Stimulated activated CD8-positive, alpha-beta memory T cell treated with anti-CD3 and anti-CD28 coated beads, Interleukin-2, amount 100 ng/mL, for 48 hours (primary cell): ENCODE data around the gene CRYL1.

Experiments used
- DNase-seq, 2 donors: peaks; one replicate each; pipeline ENCODE4 v3.0.0-alpha.2; 2020; ENCODE audit warnings: low read depth in 2 of 2

The CRYL1 gene

DNA sequence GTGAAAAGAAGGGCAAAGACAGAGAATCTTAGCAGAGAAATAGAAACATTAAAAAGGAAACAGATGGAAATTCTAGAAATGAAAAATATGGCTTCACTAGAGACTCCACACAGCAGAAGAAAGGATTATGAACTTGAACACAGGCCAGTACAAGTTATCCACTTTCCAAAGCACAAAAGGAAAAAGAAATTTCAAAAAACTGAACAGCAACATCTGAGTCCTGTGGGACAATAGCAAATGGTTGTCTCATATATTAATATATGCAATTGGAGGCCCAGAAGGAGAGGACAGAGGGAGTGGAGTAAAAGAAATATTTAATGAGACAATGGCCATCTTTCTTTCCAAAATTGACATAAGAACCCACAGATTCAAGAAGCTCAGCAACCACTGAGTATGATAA, 151.8 kb downstream of the CRYL1 start:
- DNase-seq: no peak

DNA sequence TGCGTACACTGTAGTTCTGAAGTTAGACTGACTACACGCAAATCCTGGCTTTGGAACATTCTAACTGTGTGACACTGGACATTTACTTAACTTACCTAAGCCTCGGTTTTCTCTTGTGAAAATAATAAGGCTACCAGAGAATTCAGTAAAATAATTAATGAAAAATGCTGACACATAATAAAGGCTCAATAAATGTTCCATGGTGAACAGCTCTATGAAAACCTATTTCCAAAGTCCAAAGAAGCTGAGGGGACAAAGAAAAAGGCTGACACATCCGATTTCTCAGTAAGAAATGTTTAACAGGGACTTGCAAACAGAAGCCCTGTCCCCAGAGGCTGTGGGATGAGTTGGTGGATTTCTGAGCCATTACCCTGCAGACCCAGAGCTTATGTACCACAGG, 153.8 kb downstream of the CRYL1 start:
- no peak for DNase-seq

DNA sequence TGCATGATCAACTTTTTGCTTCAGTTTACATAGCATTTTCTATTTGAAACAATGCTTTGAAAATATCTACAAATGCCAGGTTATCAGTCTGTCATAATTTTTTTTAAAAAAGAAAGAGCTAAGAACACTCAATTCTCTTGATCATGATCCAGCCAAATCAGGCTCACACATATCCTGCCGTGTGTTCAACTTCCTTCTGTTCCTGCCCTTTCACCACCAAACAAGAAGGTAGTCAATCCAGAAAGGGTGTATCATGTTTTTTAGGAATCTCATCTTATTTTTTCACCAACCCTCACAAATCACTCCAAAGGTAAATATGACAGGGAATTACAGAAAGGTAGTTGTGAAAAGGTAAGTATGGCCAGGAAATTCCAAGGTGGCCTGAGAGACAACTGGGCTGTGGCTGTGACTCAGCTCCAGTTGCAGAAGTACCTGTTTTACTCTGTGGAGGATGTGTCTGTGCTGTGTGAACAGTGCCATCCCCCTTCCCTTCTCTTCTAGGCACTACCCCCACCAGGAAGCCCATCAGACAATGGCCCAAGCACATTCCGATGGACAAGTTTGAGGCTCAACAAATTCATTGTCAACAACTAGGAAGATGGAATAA, 154.7 kb downstream of the CRYL1 start:
- no peak for DNase-seq

DNA sequence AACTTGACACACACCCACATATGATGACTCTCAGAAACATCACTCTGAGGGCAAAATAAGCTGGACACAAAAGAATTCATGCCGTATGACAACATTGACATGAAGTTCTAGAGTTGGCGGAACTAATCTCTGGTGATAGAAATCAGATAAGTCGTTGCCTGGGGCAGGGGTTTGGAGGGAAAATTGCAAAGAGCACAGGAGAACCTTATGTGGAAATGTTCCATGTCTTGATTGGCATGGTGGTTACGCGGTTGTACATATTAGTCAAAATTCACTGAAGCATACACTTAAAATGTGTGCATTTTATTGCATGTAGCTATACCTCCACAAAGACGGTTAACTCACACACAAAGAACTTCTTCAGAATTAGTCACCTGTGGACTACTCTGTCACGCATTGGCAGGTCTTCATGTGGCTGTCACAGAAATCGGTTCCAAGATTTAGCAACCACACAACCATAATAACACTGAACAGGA, 155.7 kb downstream of the CRYL1 start:
- no peak for DNase-seq

DNA sequence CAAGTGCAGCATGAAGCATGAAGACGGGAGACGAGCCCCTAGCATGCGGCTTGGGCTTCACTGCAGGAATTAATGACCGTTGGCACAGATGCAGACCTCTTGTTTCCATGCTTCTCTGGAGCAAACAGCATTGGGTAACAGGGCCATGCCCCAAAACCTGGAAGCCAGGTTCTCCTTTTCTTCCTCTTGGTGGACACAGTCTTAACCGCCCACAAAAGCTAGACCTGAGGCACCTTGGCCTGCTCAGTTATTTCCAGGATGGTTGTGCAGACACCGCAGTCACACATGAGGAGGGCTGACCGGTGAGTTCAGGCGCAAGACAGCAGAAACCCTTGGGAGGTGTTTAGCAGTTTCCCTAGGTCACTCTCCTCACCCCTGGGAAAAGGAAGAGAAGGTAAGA, 159.6 kb downstream of the CRYL1 start:
- no peak for DNase-seq

DNA sequence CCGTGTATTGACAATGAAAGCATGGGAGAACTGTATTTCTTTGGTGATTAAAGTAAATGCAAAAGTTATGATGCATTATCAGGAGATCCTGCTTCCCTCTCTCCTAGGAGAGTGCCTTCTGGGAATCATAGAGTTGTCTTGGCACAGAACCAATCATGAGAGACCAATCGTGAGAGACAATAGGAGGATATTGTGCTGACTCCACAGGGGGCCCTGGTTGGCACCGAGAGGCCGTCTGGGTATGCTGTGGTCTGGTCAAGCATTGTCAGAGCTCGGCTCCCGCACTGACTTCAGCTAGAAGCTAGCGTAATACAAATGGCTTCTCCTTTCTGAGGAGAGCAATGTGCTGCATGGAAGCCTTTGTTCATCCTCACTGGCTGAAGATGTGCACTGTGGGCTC, 162.1 kb downstream of the CRYL1 start:
- no peak for DNase-seq

DNA sequence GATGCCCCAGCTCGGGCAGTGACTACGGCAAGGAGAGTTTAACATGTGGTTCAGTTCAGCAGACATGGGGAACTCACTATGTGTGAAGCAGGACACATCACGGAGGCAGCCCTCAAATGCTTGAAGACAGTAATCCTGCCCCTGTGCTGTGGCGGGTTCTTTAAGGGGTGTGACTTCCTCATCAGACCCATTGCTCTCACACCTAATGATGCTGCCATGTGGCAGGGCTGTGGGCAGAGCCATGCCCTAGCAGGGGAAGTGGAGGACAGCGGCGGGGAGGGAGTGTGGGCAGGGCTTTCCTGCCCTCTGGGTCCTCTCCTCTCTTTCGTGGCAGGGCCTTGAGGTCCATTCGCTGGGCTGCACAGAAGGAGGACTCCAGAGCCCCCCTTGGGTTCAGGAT, 162.5 kb downstream of the CRYL1 start:
- DNase-seq: no peak

DNA sequence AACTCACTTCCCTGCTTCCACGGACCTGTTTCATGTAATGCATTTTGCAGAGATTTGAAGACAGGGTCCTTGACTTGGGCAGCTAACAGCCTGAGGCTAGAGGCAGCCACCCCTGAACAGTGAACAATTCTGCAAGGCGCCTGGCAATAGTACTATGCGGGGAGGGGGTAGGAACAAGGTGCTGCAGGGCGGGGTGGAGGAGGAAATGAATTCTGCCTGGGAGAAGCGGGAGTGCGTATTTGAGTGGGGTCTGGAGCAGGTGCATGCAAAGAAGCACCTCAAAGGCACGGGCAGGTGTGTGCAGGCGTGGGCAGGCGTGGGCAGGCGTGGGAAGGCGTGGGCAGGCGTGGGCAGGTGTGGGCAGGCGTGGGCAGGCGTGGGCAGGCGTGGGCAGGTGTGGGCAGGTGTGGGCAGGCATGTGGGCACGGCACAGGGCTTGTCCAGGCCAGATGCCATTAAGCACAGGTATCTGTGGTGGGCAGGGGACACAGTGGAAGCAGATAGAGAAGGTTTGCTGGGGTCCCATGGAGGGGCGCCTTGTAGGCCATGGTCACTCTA, 163.1 kb downstream of the CRYL1 start:
- no peak for DNase-seq

DNA sequence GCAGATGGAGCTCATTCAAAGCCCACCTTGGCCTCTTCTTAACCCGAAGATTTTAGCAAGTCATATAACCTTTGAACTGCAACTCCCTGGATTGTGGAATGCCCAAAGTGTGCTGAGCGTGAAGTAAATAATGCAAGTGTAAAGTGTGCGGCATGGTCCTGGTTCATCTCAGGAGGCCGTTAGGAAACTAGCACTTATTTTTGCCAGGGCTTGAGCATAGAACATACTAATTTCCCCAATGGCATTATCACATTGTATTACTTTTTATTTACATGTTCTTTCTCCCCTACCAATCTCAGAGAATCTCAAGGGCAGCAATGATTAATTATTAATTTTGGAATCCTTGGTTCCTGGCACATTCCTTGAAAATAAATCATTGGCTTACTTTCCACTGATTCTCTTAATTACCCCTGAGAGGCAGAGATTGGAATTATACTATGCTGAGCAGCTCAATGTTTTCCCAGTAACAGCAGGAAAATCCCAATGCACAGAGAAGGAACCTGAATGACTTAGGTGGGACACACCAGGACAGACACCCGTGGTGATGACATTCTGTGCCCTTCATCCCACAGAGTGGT, 164.7 kb downstream of the CRYL1 start:
- no peak for DNase-seq

DNA sequence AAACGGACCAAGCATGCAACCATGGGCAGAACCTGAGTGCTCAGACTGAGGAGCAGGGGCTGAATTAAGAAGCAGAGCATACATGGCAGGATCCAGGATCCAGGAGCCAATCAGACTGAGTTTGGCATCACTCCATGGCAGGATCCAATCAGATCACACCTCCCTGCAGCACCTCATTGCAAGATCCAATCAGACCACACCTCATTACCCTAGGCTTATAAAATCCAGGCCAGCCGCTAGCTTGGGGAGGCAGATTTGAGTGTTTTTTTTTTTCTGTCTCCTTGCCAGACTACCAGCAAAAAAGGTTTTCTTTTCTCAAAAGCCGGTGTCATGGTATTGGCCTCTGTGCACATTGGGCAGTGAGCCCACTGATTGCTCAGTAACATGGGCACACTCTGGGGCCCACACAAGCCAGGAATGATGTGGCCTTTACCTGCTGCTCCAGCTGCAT, 165.6 kb downstream of the CRYL1 start:
- no peak for DNase-seq

DNA sequence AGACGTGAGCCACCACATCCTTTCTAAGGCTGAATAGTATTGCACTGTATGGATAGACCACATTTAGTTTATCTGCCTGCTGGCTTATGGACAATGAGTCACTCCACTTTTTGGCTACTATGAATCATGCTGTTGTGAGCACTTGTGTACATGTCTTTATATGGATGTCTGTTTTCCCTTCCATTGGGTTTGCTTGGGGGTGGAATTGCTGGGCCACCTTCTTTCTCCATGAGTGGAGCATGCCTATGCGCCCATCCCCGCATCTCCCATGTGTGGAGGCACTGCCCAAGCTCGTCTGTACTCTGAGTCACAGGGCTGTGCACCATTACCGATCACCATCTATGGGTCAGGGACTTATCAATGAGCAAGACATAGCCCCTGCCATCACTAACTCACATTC, 166.3 kb downstream of the CRYL1 start:
- no peak for DNase-seq

DNA sequence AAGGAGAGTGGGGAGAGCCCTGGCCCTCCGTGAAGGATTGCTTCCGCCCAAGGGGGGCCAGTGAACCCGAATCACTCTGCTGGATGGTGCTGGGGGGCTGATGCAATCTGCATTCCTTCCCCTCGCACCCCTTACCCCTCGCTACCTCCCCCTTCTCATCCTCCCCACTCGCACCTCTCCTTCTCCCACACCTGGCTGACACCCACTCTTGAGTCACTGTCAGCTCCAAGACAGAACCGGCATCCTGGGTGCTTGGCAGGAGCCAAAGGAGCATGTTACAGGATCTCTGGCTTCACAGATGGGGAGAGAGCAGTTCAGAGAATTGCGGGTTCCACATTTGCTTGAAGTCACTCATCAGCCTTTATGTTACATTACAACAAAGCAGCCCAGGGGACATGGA, 167.6 kb downstream of the CRYL1 start:
- DNase-seq: no peak

DNA sequence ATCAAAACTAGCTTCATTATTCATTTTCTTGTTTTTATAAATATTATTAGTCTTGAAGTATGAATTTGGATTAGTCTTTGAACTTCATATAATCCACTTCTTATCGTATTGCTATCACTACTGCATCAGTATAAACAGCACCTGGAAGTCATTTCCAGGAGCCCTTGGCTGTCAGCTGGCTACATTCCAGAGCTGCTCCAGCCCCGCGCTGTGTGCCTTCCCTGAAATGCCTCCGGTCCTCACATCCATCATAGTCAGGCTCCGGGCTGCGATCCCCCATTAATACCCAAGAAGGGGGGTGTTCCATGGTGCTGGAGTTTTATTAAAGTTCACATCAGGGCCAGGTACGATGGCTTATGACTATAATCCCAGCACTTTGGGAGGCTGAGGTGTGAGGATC, 169.2 kb downstream of the CRYL1 start:
- DNase-seq: no peak

DNA sequence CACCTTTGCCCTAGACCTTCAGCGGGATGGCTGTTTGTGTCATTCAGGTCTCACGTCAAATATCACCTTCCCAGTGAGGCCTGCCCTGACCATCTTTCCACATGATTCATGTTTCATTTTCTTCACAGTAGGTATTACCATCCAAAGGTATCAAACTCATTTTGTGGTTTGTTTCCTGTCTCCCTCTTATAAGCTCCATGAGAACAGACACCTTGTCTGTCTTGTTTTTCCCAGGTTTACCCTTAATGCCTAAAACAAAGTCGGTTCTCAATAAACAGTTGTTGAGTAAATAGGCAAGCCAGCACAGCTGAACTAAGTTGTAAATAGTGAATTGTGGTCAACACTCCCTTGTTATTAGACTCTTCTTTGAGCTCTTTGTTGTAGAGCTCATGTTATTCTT, 170.9 kb downstream of the CRYL1 start:
- no peak for DNase-seq

DNA sequence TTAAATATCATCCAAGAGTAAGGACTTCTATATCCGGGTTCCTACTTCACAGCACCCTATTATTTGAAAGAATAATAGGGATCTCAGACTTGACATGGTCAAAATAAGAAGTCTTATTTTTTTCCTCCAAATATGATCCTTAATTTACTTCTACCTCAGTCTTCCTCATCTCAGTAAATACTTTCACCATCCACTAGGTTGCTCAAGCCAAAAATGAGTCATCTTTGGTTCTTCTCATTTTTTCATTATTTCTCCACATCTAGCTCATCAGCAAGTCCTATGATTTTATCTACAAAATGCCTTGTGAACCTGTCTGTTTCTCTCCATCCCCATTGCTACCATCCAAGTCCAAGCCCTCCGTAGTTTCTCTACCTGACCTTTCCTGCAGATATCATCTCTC, 171.7 kb downstream of the CRYL1 start:
- no peak for DNase-seq
